Suprapubic skin (tissue), 3 donors: Measurements from ENCODE around the gene FCAMR.

Experiments used
- CTCF ChIP-seq, 2 donors: fragments of 200-600 bp in 1 of 2; fragments of 450-650 bp in 1 of 2; sonication (generic) in 1 of 2; IDR thresholded peaks; one replicate each; pipeline ENCODE4 v1.5.1; 2016 to 2019; ENCODE audit warnings: antibody characterized with exemption in 2 of 2, mild to moderate bottlenecking in 1 of 2, moderate library complexity in 1 of 2
- POLR2A ChIP-seq, 2 donors: fragments of 450-650 bp; IDR thresholded peaks; one replicate each; pipeline ENCODE4 v1.6.1; 2017; ENCODE audit warnings: antibody characterized with exemption in 2 of 2, mild to moderate bottlenecking in 2 of 2, moderate library complexity in 2 of 2

- TF ChIP-seq CTCF (IDR thresholded peaks at IDR 0.05), result no peak
- TF ChIP-seq POLR2A (IDR thresholded peaks at IDR 0.05), result no peak
Measured at GRCh38 chr1:206963119-206963712, 7.0 kb downstream of the FCAMR start.
